SK-N-SH (cell line): Measurements from ENCODE around the gene SERPINA7.

Source experiments
- EZH2phosphoT487 ChIP-seq: fragments of 200-600 bp; sonication (generic); IDR thresholded peaks from 2 replicates; pipeline ENCODE4 v1.6.1; 2017; ENCODE audit warnings: low read depth, mixed run types, mild to moderate bottlenecking, antibody characterized with exemption, moderate library complexity, borderline replicate concordance
- GABPA ChIP-seq: IDR thresholded peaks from 2 replicates; pipeline ENCODE4 v1.4.0; 2012; ENCODE audit warnings: low read depth, mild to moderate bottlenecking
- RXRA ChIP-seq: IDR thresholded peaks from 2 replicates; pipeline ENCODE4 v1.4.0; 2012; ENCODE audit warnings: low read depth, mild to moderate bottlenecking, borderline replicate concordance
- TAF1 ChIP-seq: IDR thresholded peaks from 2 replicates; pipeline ENCODE4 v1.6.1; 2012; ENCODE audit warnings: low read depth, mild to moderate bottlenecking, low read length, moderate library complexity, borderline replicate concordance
- YY1 ChIP-seq: IDR thresholded peaks from 2 replicates; pipeline ENCODE4 v1.4.0; 2012; ENCODE audit warnings: low read depth, mild to moderate bottlenecking
- TF ChIP-seq, protein P1 (sequence below): fragments of 200-600 bp; sonication (generic); IDR thresholded peaks from 2 replicates; pipeline ENCODE4 v1.6.1; 2017; ENCODE audit warnings: antibody characterized with exemption, mild to moderate bottlenecking, moderate library complexity
- TF ChIP-seq, protein P2 (sequence below): IDR thresholded peaks from 2 replicates; pipeline ENCODE4; 2012

DNA sequence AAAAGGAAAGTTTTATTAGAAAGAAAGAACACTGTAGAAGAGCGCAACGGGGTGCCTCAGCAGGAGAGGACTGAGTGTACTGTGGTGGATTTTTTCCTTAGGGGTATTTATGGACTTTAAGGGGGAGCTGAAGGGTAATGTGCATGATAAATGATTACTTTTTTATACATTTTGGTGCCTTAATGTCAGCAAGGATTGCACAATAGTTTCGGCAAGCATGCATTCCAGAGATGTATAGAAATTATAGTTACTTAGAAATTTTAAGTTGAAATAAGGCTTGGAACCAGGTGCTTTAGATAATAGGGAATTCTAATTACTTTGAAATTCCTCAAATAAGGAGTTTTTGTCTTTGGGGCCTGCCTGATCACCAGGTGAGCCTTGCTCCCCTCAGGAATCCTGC lies 30.5 kb upstream of the SERPINA7 start:
- TF ChIP-seq EZH2phosphoT487 (no peak), RXRA (no peak), YY1 (no peak), TAF1 (no peak), GABPA (no peak)
- TF ChIP-seq, protein P1, sequence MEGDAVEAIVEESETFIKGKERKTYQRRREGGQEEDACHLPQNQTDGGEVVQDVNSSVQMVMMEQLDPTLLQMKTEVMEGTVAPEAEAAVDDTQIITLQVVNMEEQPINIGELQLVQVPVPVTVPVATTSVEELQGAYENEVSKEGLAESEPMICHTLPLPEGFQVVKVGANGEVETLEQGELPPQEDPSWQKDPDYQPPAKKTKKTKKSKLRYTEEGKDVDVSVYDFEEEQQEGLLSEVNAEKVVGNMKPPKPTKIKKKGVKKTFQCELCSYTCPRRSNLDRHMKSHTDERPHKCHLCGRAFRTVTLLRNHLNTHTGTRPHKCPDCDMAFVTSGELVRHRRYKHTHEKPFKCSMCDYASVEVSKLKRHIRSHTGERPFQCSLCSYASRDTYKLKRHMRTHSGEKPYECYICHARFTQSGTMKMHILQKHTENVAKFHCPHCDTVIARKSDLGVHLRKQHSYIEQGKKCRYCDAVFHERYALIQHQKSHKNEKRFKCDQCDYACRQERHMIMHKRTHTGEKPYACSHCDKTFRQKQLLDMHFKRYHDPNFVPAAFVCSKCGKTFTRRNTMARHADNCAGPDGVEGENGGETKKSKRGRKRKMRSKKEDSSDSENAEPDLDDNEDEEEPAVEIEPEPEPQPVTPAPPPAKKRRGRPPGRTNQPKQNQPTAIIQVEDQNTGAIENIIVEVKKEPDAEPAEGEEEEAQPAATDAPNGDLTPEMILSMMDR: no peak
- TF ChIP-seq, protein P2, sequence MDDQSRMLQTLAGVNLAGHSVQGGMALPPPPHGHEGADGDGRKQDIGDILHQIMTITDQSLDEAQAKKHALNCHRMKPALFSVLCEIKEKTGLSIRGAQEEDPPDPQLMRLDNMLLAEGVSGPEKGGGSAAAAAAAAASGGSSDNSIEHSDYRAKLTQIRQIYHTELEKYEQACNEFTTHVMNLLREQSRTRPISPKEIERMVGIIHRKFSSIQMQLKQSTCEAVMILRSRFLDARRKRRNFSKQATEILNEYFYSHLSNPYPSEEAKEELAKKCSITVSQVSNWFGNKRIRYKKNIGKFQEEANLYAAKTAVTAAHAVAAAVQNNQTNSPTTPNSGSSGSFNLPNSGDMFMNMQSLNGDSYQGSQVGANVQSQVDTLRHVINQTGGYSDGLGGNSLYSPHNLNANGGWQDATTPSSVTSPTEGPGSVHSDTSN: no peak
